NT2/D1 (cell line): ENCODE results near the gene ABTB2.

ENCODE experiments used
- DNase-seq: peaks from one replicate; pipeline ENCODE4 v3.0.0-alpha.2; 2011; ENCODE audit warnings: low read depth, low spot score
- H3K27me3 ChIP-seq: 2 replicates; pipeline ENCODE4 v1.6.0; 2011; ENCODE audit warnings: mild to moderate bottlenecking; ENCODE audit not compliant: insufficient read length, insufficient read depth
- H3K36me3 ChIP-seq: 2 replicates; pipeline ENCODE4 v1.6.1; 2011; ENCODE audit warnings: mild to moderate bottlenecking, low read length, mixed read lengths; ENCODE audit not compliant: insufficient read depth, insufficient read length
- H3K4me1 ChIP-seq: 2 replicates; pipeline ENCODE4 v1.5.1; 2011; ENCODE audit not compliant: insufficient read depth, insufficient read length
- H3K4me3 ChIP-seq: 2 replicates; pipeline ENCODE4 v1.5.1; 2011; ENCODE audit warnings: low read depth; ENCODE audit not compliant: insufficient read length
- H3K9ac ChIP-seq: 2 replicates; pipeline ENCODE4 v1.6.0; 2011; ENCODE audit warnings: low read depth; ENCODE audit not compliant: insufficient read length
- H3K9me3 ChIP-seq: 2 replicates; pipeline ENCODE4 v1.5.1; 2011; ENCODE audit warnings: mild to moderate bottlenecking, low read length; ENCODE audit not compliant: insufficient read depth
- SUZ12 ChIP-seq: IDR thresholded peaks from 2 replicates; pipeline ENCODE4 v1.6.1; 2011; ENCODE audit not compliant: insufficient read length, insufficient read depth; ENCODE audit errors: extremely low read depth
- YY1 ChIP-seq: IDR thresholded peaks from 2 replicates; pipeline ENCODE4 v1.6.1; 2011; ENCODE audit not compliant: insufficient read length, insufficient read depth
- ZNF274 ChIP-seq: IDR thresholded peaks from 2 replicates; pipeline ENCODE4 v1.6.1; 2011; ENCODE audit warnings: mild to moderate bottlenecking, low read depth, low read length

ABTB2 gene

GRCh38 chr11:34280945-34281872 is 76.6 kb downstream of the ABTB2 start:
- H3K9ac ChIP-seq: no peak overlapping the region
- H3K4me3 ChIP-seq: no peak overlapping the region
- H3K9me3 ChIP-seq: no peaks in the 10 kb centered on the region
- H3K27me3 ChIP-seq: no peaks in the 10 kb centered on the region
- H3K36me3 ChIP-seq: peaks cover 3% of the 10 kb centered on the region
- no peak for DNase-seq
- H3K4me1 ChIP-seq: no peaks in the 10 kb centered on the region
- TF ChIP-seq ZNF274 (no peak), SUZ12 (no peak), YY1 (no peak)

GRCh38 chr11:34278693-34279297 is 79.0 kb downstream of the ABTB2 start:
- peaks cover 3% of the 10 kb centered on the region for H3K4me1 ChIP-seq
- no peak for TF ChIP-seq YY1
- TF ChIP-seq ZNF274: no peak
- no peak for TF ChIP-seq SUZ12

GRCh38 chr11:34278175-34278574 is 79.6 kb downstream of the ABTB2 start:
- Histone ChIP-seq H3K4me1 (peaks cover 3% of the 10 kb centered on the region), H3K36me3 (peaks cover 4% of the 10 kb centered on the region), H3K4me3 (no peak overlapping the region), H3K9ac (no peak overlapping the region), H3K9me3 (no peaks in the 10 kb centered on the region), H3K27me3 (no peaks in the 10 kb centered on the region)
- no peak for DNase-seq
- TF ChIP-seq YY1 (no peak), SUZ12 (no peak), ZNF274 (no peak)

More at GRCh38 chr11:34278693-34279297, 79.0 kb downstream of the ABTB2 start:
- Histone ChIP-seq H3K27me3 (no peaks in the 10 kb centered on the region), H3K36me3 (peaks cover 3% of the 10 kb centered on the region), H3K4me3 (no peak overlapping the region), H3K9me3 (no peaks in the 10 kb centered on the region), H3K9ac (no peak overlapping the region)
- no peak for DNase-seq

- no peaks in the 10 kb centered on the region for H3K27me3 ChIP-seq
- no peak overlapping the region for H3K4me3 ChIP-seq
- peaks cover 3% of the 10 kb centered on the region for H3K4me1 ChIP-seq
- DNase-seq: no peak
- no peak overlapping the region for H3K9ac ChIP-seq
- peaks cover 5% of the 10 kb centered on the region for H3K36me3 ChIP-seq
- H3K9me3 ChIP-seq: no peaks in the 10 kb centered on the region
- no peak for TF ChIP-seq YY1
- no peak for TF ChIP-seq SUZ12
- TF ChIP-seq ZNF274: no peak
Measured at GRCh38 chr11:34277171-34277570, 80.6 kb downstream of the ABTB2 start.

GRCh38 chr11:34276352-34276864 is 81.4 kb downstream of the ABTB2 start:
- H3K9ac ChIP-seq: no peak overlapping the region
- no peaks in the 10 kb centered on the region for H3K9me3 ChIP-seq
- no peaks in the 10 kb centered on the region for H3K27me3 ChIP-seq
- no peak for DNase-seq
- peaks cover 3% of the 10 kb centered on the region for H3K4me1 ChIP-seq
- no peak for TF ChIP-seq SUZ12
- TF ChIP-seq ZNF274: no peak
- no peak for TF ChIP-seq YY1
- peaks cover 5% of the 10 kb centered on the region for H3K36me3 ChIP-seq
- H3K4me3 ChIP-seq: no peak overlapping the region

GRCh38 chr11:34275486-34275885 is 82.3 kb downstream of the ABTB2 start:
- peaks cover 9% of the 10 kb centered on the region for H3K4me1 ChIP-seq
- H3K36me3 ChIP-seq: peaks cover 5% of the 10 kb centered on the region
- H3K9me3 ChIP-seq: no peaks in the 10 kb centered on the region
- H3K27me3 ChIP-seq: no peaks in the 10 kb centered on the region
- no peak for DNase-seq
- H3K4me3 ChIP-seq: no peak overlapping the region
- H3K9ac ChIP-seq: no peak overlapping the region
- TF ChIP-seq SUZ12 (no peak), YY1 (no peak), ZNF274 (no peak)
